GM21526 (cell line): ENCODE results near the gene PCDHA4.
"Not testable (repeated sequence)": the region's sequence is repeated elsewhere in the genome, so short reads cannot be mapped to it uniquely, and the experiment has no call there.

Experiments
- ATAC-seq: cut with Tn5 transposase; IDR thresholded peaks from one replicate; pipeline ENCODE4 v1.9.1; 2021; ENCODE audit warnings: moderate library complexity; ENCODE audit not compliant: unreplicated experiment, low FRiP score

Gene PCDHA4

GRCh38 chr5:140806834-140807775 lies at the start of gene PCDHA4:
Gene PCDHA4 (plus strand): TSS chr5:140807068.
- no peak for ATAC-seq

- ATAC-seq, result no peak
Measured at GRCh38 chr5:140764177-140764973, 42.5 kb upstream of the PCDHA4 start.

- no peak for ATAC-seq
Measured at GRCh38 chr5:140767444-140767843, 39.4 kb upstream of the PCDHA4 start.

- no peak for ATAC-seq
Measured at GRCh38 chr5:140780512-140780911, 26.4 kb upstream of the PCDHA4 start.

- no peak for ATAC-seq
Measured at GRCh38 chr5:140785905-140786686, 20.8 kb upstream of the PCDHA4 start, which contains the start of gene PCDHA1. Gene PCDHA1 (plus strand): TSS chr5:140786140.

- ATAC-seq, result not testable (repeated sequence)
Measured at GRCh38 chr5:140787422-140787821, 19.4 kb upstream of the PCDHA4 start.

- ATAC-seq, result not testable (repeated sequence)
Measured at GRCh38 chr5:140787849-140788504, 18.9 kb upstream of the PCDHA4 start.

GRCh38 chr5:140791089-140791488 lies 15.8 kb upstream of the PCDHA4 start:
- ATAC-seq, result no peak

GRCh38 chr5:140794595-140795258 lies 12.1 kb upstream of the PCDHA4 start, which contains the start of gene PCDHA2:
Gene PCDHA2 (plus strand): TSS chr5:140794852.
- ATAC-seq, result no peak

GRCh38 chr5:140795259-140795641 lies 11.6 kb upstream of the PCDHA4 start:
- ATAC-seq, result no peak

- ATAC-seq, result not testable (repeated sequence)
Measured at GRCh38 chr5:140796072-140796717, 10.7 kb upstream of the PCDHA4 start.

- no peak for ATAC-seq
Measured at GRCh38 chr5:140796718-140797095, 10.2 kb upstream of the PCDHA4 start.

- no peak for ATAC-seq
Measured at GRCh38 chr5:140800816-140801493, 5.9 kb upstream of the PCDHA4 start, which contains the start of gene PCDHA3. Gene PCDHA3 (plus strand): TSS chr5:140801057.

GRCh38 chr5:140801494-140801841 lies 5.4 kb upstream of the PCDHA4 start:
- no peak for ATAC-seq

GRCh38 chr5:140802381-140802780 lies 4.5 kb upstream of the PCDHA4 start:
- not testable (repeated sequence) for ATAC-seq

GRCh38 chr5:140802781-140803271 lies 4.0 kb upstream of the PCDHA4 start:
- no peak for ATAC-seq

GRCh38 chr5:140808241-140808888 lies 1.5 kb downstream of the PCDHA4 start:
- ATAC-seq, result not testable (repeated sequence)

GRCh38 chr5:140808889-140809291 lies 2.0 kb downstream of the PCDHA4 start:
- ATAC-seq, result no peak
